ENCODE results near the gene NDC1.

DNA sequence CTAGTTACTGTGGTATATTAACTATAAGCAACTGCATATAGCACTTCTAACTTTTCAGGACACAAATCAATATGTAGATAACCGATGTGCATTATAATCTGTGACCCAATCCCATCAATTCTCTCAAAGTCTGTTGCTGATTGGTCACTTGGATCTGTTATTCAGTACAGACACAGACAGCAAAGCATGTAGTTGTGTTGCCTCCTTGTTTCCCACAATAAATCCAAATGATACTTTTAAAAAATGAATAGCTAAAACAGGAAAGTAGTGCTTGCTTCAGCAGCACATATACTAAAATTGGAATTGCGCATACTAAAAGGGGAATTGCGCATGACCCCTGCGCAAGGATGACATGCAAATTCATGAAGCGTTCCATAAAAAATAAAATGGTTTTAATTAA lies 28.1 kb downstream of the NDC1 start:
- TF ChIP-seq POLR2AphosphoS5 (IDR thresholded peaks at IDR 0.05) (no peak), EP300 (IDR thresholded peaks at IDR 0.05) (no peak)

Measured in sigmoid colon (tissue), 4 donors.